ENCODE results near the gene PSMB7.

DNA sequence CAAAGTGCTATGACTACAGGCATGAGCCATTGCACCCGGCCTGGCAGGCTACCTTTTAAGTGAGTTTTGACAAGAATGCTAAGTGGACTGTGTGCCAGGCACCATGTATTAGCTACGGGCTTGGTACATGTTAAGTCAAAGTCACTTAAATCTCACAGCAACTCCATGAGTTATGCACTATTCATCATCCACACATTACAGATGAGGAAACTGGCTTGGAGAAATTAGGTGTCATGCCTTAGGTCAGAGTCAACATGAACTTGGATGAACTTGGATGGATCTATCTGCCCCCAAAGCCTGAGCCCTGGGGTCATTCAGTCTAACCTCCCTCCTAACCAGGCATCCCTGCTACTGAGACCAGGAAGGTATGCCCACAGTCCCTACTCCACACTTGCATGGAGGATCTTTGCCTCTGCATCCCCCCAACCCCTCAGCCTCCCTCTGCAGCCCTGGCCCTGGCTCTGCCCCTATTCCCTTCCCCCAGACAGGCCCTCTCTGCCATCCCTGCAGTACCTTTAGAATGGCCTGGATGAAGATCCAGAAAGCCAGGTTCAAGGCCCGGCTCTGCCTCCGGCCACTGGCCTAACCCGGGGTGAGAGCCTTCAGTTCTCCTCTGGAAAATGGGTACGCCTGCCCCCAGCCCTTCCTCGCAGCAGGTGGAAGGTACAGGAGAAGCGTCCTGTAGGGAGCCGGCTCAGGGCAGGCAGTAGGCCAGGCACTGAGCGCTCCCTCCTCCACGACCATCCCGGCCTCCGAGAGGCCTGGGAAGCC, 34.3 kb upstream of the PSMB7 start:
- TF ChIP-seq TAF1 (IDR thresholded peaks at IDR 0.05; ENCODE audit: borderline replicate concordance, low read depth, low read length) = no peak
- no peak for TF ChIP-seq POLR2AphosphoS5 (IDR thresholded peaks at IDR 0.05; ENCODE audit: low read depth, low read length)
- TF ChIP-seq USF1 (IDR thresholded peaks at IDR 0.05; ENCODE audit: borderline replicate concordance, low read depth) = no peak
- TF ChIP-seq, protein P1, sequence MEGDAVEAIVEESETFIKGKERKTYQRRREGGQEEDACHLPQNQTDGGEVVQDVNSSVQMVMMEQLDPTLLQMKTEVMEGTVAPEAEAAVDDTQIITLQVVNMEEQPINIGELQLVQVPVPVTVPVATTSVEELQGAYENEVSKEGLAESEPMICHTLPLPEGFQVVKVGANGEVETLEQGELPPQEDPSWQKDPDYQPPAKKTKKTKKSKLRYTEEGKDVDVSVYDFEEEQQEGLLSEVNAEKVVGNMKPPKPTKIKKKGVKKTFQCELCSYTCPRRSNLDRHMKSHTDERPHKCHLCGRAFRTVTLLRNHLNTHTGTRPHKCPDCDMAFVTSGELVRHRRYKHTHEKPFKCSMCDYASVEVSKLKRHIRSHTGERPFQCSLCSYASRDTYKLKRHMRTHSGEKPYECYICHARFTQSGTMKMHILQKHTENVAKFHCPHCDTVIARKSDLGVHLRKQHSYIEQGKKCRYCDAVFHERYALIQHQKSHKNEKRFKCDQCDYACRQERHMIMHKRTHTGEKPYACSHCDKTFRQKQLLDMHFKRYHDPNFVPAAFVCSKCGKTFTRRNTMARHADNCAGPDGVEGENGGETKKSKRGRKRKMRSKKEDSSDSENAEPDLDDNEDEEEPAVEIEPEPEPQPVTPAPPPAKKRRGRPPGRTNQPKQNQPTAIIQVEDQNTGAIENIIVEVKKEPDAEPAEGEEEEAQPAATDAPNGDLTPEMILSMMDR (IDR thresholded peaks at IDR 0.05) = no peak
